ENCODE data around the gene HADHA.

The HADHA gene

GRCh38 chr2:26175466-26176278, 68.8 kb downstream of the HADHA start:
- no peak for DNase-seq
- Histone ChIP-seq H3K36me3 (replicated peaks; ENCODE audit: insufficient read depth, low read length) (no peaks in the 10 kb centered on the region), H3K79me2 (ENCODE audit: low read length) (no peaks in the 10 kb centered on the region), H3K9me2 (replicated peaks; ENCODE audit: insufficient read depth, low read length) (no peaks in the 10 kb centered on the region), H4K20me1 (ENCODE audit: insufficient read depth, low read length) (no peaks in the 10 kb centered on the region), H3K4me2 (ENCODE audit: low read depth, low read length) (no peak overlapping the region), H3F3A (ENCODE audit: insufficient read depth, low read length) (no peaks in the 10 kb centered on the region), H3K9ac (ENCODE audit: low read length) (no peak overlapping the region), H3K4me1 (ENCODE audit: low read length) (peaks cover 5% of the 10 kb centered on the region; the same call in 1 of the 2 replicates), H3K27me3 (replicated peaks; ENCODE audit: insufficient read depth, low read length) (peaks cover 17% of the 10 kb centered on the region), H3K4me3 (ENCODE audit: low read length) (no peak overlapping the region), H3K27ac (ENCODE audit: low read length) (no peak overlapping the region), H2AFZ (ENCODE audit: low read length) (no peak overlapping the region), H3K9me3 (replicated peaks; ENCODE audit: insufficient read depth, low read length) (no peaks in the 10 kb centered on the region)
- TF ChIP-seq EZH2 (optimal IDR thresholded peaks at IDR 0.05; ENCODE audit: low read depth, low read length) (no peak), CTCF (IDR thresholded peaks at IDR 0.05; ENCODE audit: low read length) (no peak), EZH2phosphoT487 (IDR thresholded peaks at IDR 0.05; ENCODE audit: low read length) (no peak)

- no peaks in the 10 kb centered on the region for H3K9me2 ChIP-seq (replicated peaks; ENCODE audit: insufficient read depth, low read length)
- H3F3A ChIP-seq (ENCODE audit: insufficient read depth, low read length): no peaks in the 10 kb centered on the region
- no peak for TF ChIP-seq EZH2 (optimal IDR thresholded peaks at IDR 0.05; ENCODE audit: low read depth, low read length)
- TF ChIP-seq EZH2phosphoT487 (IDR thresholded peaks at IDR 0.05; ENCODE audit: low read length): no peak
- TF ChIP-seq CTCF (IDR thresholded peaks at IDR 0.05; ENCODE audit: low read length): no peak
- H3K4me2 ChIP-seq (ENCODE audit: low read depth, low read length): no peak overlapping the region
- H3K79me2 ChIP-seq (ENCODE audit: low read length): no peaks in the 10 kb centered on the region
- no peaks in the 10 kb centered on the region for H4K20me1 ChIP-seq (ENCODE audit: insufficient read depth, low read length)
- no peak overlapping the region for H3K27ac ChIP-seq (ENCODE audit: low read length)
- no peak overlapping the region for H3K9ac ChIP-seq (ENCODE audit: low read length)
- H3K27me3 ChIP-seq (replicated peaks; ENCODE audit: insufficient read depth, low read length): peaks cover 17% of the 10 kb centered on the region
- no peaks in the 10 kb centered on the region for H3K9me3 ChIP-seq (replicated peaks; ENCODE audit: insufficient read depth, low read length)
- no peak overlapping the region for H2AFZ ChIP-seq (ENCODE audit: low read length)
- no peak for DNase-seq
- H3K4me3 ChIP-seq (ENCODE audit: low read length): no peak overlapping the region
- H3K36me3 ChIP-seq (replicated peaks; ENCODE audit: insufficient read depth, low read length): no peaks in the 10 kb centered on the region
- peaks cover 5% of the 10 kb centered on the region; the same call in 1 of the 2 replicates for H3K4me1 ChIP-seq (ENCODE audit: low read length)
Observed at GRCh38 chr2:26174691-26175465, 69.6 kb downstream of the HADHA start.

GRCh38 chr2:26173776-26174482, 70.5 kb downstream of the HADHA start:
- no peak overlapping the region; the same call in 1 of the 2 replicates for H3K4me2 ChIP-seq (ENCODE audit: low read depth, low read length)
- no peak overlapping the region for H3K4me3 ChIP-seq (ENCODE audit: low read length)
- DNase-seq: no peak
- no peaks in the 10 kb centered on the region for H3F3A ChIP-seq (ENCODE audit: insufficient read depth, low read length)
- H2AFZ ChIP-seq (ENCODE audit: low read length): no peak overlapping the region
- H3K4me1 ChIP-seq (ENCODE audit: low read length): no peaks in the 10 kb centered on the region
- H3K36me3 ChIP-seq (replicated peaks; ENCODE audit: insufficient read depth, low read length): no peaks in the 10 kb centered on the region
- no peaks in the 10 kb centered on the region for H3K79me2 ChIP-seq (ENCODE audit: low read length)
- H3K9ac ChIP-seq (ENCODE audit: low read length): no peak overlapping the region
- H3K27ac ChIP-seq (ENCODE audit: low read length): no peak overlapping the region
- peaks cover 17% of the 10 kb centered on the region for H3K27me3 ChIP-seq (replicated peaks; ENCODE audit: insufficient read depth, low read length)
- H3K9me3 ChIP-seq (replicated peaks; ENCODE audit: insufficient read depth, low read length): no peaks in the 10 kb centered on the region
- H3K9me2 ChIP-seq (replicated peaks; ENCODE audit: insufficient read depth, low read length): no peaks in the 10 kb centered on the region
- TF ChIP-seq CTCF (IDR thresholded peaks at IDR 0.05; ENCODE audit: low read length) (no peak), EZH2phosphoT487 (IDR thresholded peaks at IDR 0.05; ENCODE audit: low read length) (no peak), EZH2 (optimal IDR thresholded peaks at IDR 0.05; ENCODE audit: low read depth, low read length) (no peak)
- no peaks in the 10 kb centered on the region for H4K20me1 ChIP-seq (ENCODE audit: insufficient read depth, low read length)
